ENCODE data around the gene RTN4. TPM values are rescaled to one million over a fixed set of nuclear protein-coding genes. Genes with fewer than 3 reads are reported as not detected.
"Not testable (repeated sequence)": the region's sequence is repeated elsewhere in the genome, so short reads cannot be mapped to it uniquely, and the experiment has no call there.

Gene RTN4
- total RNA-seq, 1 donor from 2014 or later: 183 TPM

DNA sequence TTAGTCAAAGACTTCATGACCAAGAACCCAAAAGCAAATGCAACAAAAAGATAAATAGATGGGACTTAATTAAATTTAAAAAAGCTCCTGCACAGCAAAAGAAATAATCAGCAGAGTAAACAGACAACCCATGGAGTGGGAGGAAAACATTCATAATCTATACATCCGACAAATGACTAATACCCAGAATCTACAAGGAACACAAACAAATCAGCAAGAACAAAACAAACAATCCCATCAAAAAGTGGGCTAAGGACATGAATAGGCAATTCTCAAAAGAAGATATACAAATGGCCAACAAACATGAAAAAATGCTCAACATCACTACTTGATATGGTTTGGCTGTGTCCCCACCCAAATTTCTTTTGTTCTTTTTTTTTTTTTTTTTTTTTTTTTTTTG lies 25.8 kb upstream of the RTN4 start:
- DNase-seq (ENCODE audit: low spot score): not testable (repeated sequence)

GRCh38 chr2:55073000-55073983 lies 23.0 kb upstream of the RTN4 start:
- no peak for DNase-seq (ENCODE audit: low spot score)
- no peak for ATAC-seq

More for the DNA sequence above, 25.8 kb upstream of the RTN4 start:
- ATAC-seq: not testable (repeated sequence)

- no peak for ATAC-seq
- no peak for DNase-seq (ENCODE audit: low spot score)
Observed at GRCh38 chr2:55063713-55064323, 13.6 kb upstream of the RTN4 start.

DNA sequence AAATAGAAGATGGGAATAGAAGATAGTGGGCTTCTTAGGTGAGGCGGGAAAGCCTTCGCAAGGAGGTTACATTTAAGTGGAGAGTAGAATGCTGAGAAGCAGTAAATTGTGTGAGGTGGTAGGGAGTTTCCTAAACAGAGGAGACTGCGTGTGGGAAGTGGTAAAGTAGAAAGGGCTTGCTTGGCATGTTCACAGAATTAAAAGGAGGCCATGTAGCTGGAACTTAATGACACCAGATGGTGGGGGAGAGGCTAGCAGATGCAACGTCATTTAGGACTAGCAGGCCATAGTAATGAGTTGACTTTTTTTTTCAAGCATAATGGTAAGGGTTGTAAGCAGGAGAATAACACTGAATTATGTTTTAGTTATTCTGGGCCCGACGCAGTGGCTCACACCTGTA lies 13.0 kb upstream of the RTN4 start:
- DNase-seq (ENCODE audit: low spot score) (no peak), ATAC-seq (no peak)

- ATAC-seq: no peak
- DNase-seq (ENCODE audit: low spot score): no peak
Observed at GRCh38 chr2:55062754-55063153, 12.5 kb upstream of the RTN4 start.

DNA sequence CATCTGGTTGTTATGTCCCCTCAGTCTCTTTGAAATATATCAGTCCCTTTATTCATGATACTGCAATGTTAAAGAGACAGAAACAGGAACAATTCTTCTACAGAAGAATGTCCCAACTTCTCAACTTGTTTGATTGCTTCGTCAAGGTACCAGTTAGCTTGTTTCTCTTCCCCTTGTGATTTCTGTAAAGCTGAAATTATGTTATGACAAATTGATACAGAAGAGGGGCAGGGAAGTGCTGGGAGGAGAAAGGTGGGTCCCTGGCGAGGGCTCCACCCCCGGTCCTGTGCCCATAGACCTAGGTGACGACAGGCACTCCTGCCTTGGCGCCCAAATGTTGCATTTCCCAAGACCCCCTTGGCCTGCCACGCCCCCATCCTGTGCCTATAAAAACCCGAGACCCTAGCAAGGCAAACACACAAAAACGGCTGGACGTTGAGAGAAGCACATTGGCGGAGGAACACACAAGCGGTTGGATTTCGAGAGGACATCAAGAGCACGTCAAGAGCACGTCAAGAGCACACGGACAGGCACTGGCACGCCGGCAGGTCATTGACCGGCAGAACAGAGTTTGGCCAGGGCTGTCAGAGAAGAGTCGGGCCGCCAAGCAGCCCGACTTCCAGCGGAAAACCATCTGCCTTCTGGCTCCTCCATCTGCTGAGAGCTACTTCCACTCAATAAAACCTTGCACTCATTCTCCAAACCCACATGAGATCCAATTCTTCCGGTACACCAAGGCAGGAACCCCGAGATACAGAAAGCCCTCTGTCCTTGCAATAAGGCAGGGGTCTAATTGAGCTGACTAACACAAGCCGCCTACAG lies 11.5 kb upstream of the RTN4 start:
- ATAC-seq (no peak), DNase-seq (ENCODE audit: low spot score) (no peak)

DNA sequence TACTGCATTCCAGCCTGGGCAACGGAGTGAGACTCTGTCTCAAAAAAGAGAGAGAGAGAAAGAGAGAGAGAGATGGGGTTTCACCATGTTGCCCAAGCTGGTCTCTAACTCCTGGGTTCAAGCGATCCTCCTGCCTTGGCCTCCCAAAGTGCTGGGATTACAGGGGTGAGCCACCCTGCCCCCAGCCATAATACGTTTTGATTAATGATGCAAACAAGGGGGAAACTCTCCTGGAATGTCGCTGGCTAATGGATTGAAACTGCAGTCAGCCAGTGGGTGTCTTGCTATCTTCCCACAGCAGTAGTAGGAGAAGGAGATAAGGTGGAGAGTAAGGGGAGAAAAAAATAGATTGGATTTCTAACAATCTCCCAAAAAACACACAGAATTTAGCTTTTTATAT lies 9.5 kb upstream of the RTN4 start:
- DNase-seq (ENCODE audit: low spot score) (no peak), ATAC-seq (no peak)

DNA sequence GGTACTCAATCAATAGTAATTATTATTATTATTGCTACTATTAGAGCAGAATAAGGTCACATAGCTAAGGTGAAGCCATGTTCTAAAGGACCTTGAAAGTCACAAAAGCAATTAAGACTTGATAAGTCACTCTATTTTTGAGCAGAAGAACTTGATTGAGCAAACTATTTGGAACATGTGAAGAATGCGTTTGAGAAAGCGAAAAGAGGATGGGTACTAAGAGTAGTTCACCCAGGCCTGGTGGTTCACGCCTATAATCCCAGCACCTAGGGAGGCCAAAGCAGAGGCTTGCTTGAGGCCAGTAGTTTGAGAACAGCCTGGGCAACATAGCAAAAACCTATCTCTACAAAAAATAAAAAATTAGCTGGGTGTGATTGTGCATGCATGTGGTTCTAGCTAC lies 7.2 kb upstream of the RTN4 start:
- ATAC-seq: no peak
- DNase-seq (ENCODE audit: low spot score): no peak

GRCh38 chr2:55056024-55056521 lies 5.8 kb upstream of the RTN4 start:
- DNase-seq (ENCODE audit: low spot score) (no peak), ATAC-seq (no peak)

GRCh38 chr2:55054106-55054875 lies 4.0 kb upstream of the RTN4 start:
- ATAC-seq (no peak), DNase-seq (ENCODE audit: low spot score) (no peak)

DNA sequence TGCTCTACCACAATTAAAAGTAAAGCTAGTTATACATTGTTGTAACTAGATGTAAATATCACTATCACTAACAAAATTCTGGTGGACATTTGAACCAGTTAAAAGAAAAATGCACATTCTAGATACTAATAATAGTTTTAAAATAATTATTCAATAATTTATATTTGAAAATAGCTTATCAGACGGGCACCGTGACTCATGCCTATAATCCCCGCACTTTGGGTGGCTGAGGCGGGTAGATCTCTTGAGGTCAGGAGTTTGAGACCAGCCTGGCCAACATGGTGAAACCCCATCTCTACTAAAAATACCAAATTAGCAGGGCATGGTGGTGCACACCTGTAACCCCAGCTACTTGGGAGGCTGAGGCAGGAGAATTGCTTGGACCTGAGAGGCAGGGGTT lies 3.0 kb upstream of the RTN4 start:
- not testable (repeated sequence) for DNase-seq (ENCODE audit: low spot score); ATAC-seq

DNA sequence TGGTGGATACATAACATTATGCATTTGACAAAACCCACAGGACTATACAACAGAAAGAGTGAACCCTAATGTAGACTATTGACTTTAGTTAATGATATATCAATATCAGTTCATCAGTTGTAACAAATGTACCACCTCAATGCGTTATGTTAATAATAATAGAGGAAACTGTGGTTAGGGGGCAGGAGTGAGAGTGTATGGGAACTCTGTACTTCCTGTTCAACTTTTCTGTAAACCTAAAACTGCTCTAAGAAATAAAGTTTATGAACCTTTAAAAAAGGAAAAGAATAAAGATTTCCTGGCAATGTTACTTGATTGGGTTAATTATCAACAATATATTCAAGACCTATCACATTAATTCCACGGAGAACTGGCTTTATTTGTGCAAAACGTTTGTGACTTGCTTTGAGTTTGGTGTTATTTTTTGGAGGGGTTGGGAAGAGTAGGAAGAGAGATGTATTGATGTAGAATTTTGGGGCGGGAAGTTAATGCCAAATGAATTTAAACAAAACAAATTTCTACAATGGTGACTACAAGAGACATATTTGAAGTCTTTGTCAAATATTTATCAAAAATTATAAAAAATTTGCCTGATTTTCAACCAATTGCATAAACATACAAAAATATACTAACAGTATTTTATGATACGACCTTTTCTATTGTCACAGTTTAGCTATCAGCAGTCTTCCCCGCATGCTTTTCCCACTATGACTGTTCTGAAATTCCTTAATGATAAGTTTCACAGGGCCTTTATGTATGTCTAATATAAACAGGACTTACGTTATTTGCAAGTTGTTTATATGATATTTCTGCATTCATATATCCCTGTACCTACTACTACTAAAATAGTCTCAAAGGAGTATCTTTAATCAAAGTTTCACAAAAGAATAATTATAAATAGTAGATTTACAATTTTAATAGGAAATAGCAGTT lies 2.1 kb upstream of the RTN4 start:
- ATAC-seq (no peak), DNase-seq (ENCODE audit: low spot score) (no peak)

GRCh38 chr2:55051026-55051866 lies 995 bp upstream of the RTN4 start:
- no peak for DNase-seq (ENCODE audit: low spot score)
- ATAC-seq: no peak

DNA sequence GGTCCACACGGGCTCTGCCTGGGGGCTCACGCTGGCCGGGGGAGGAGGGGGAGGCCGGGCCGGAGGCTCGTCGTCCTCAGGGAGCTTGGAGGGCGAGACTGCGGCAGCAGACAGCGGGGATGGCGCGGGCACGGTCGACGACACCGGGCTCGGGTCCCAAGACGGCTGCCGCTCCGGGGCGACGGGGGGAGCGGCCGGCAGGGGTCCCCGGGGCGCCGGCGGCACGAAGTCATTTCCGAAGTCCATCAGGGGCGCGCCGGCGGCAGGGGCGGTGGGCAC lies 491 bp downstream of the RTN4 start:
- no peak for ATAC-seq
- peak; percentile 52 for DNase-seq (ENCODE audit: low spot score)

- DNase-seq (ENCODE audit: low spot score) (peak; percentile 74), ATAC-seq (peak; percentile 52)
Observed at GRCh38 chr2:55049043-55049820, 1.0 kb downstream of the RTN4 start.

- DNase-seq (ENCODE audit: low spot score): no peak
- ATAC-seq: no peak
Observed at GRCh38 chr2:55048508-55049042, 1.7 kb downstream of the RTN4 start.

DNA sequence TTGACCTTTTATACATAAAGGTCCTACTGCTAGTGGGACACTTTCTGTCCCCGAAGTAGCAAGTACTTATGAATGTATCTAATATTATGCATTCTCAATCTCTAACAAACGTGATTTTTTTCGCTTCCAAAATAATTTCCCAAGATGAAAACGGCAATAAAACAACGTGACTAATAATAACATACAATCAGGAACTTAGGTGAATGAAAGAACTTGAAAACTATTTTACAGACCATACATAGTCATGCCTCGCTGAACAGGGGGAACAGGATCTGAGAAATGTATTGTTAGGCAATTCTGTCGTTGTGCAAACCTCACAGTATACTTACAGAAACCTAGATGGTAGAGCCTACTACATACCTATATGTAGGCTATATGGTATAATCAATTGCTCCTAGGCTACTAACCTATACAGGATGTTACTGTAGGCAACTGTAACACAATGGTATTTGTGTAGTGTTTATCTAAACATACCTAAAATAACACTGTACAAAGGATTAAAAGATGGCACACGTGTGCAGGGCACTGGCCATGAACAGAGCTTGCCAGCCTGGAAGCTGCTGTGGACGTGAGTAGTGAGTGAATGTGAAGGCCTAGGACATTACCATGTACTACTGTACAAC lies 2.5 kb downstream of the RTN4 start:
- no peak for DNase-seq (ENCODE audit: low spot score)
- ATAC-seq: no peak
